ENCODE data around the gene STEAP1B.

GRCh38 chr7:22399091-22399490 is 100.9 kb downstream of the STEAP1B start:
- TF ChIP-seq CTCF (IDR thresholded peaks at IDR 0.05; ENCODE audit: insufficient read depth, low read depth, low read length): no peak
- TF ChIP-seq EZH2 (IDR thresholded peaks at IDR 0.05; ENCODE audit: insufficient read depth, low read length): no peak

All from astrocyte (in vitro differentiated cells and primary cell).